Measurements from ENCODE around the gene KRT17. TPM values are rescaled to one million over a fixed set of nuclear protein-coding genes. Genes with fewer than 3 reads are reported as not detected.
A peak's percentile ranks its signal among the peaks of the same experiment; 100 is the strongest.
"Not testable (repeated sequence)": the region's sequence is repeated elsewhere in the genome, so short reads cannot be mapped to it uniquely, and the experiment has no call there.

KRT17 gene
- total RNA-seq, 2 experiments from 2014 or later: not detected

GRCh38 chr17:41627316-41628072 lies 3.1 kb upstream of the KRT17 start:
- TF ChIP-seq CTCF (IDR thresholded peaks at IDR 0.05): no peak
- Mint-ChIP-seq H3K27me3 (peaks cover 5% of the 10 kb centered on the region), H3K27ac (no peak overlapping the region), H3K4me1 (ENCODE audit: low read depth) (no peaks in the 10 kb centered on the region), H3K4me3 (no peak overlapping the region), H3K9me3 (no peaks in the 10 kb centered on the region), H3K36me3 (ENCODE audit: low read depth) (no peaks in the 10 kb centered on the region)
- H3K36me3 ChIP-seq (ENCODE audit: insufficient read depth, low read length): no peaks in the 10 kb centered on the region
- ATAC-seq (ENCODE audit: poor library complexity): no peak
- H3K27me3 ChIP-seq (ENCODE audit: control insufficient read depth in 1 of 2, insufficient read depth in 2 of 2, low read length in 2 of 2): no peaks in the 10 kb centered on the region
- CTCF ChIA-PET: no interaction called here
- intact Hi-C loops (cut with DNase I, micrococcal nuclease): no loop called here
- H3K9me3 ChIP-seq (ENCODE audit: control insufficient read depth in 1 of 2, insufficient read depth in 1 of 2, low read length in 2 of 2): no peaks in the 10 kb centered on the region
- H3K27ac ChIP-seq (ENCODE audit: low read depth in 1 of 2, low read length in 2 of 2): no peak overlapping the region
- H3K4me3 ChIP-seq (ENCODE audit: low read length): no peak overlapping the region
- no peak for DNase-seq
- POLR2A ChIA-PET: no interaction called here
- H3K4me1 ChIP-seq (ENCODE audit: insufficient read depth, low read length): no peaks in the 10 kb centered on the region

GRCh38 chr17:41626914-41627295 lies 2.5 kb upstream of the KRT17 start:
- H3K4me3 Mint-ChIP-seq; DNase-seq; H3K27me3 ChIP-seq (ENCODE audit: control insufficient read depth in 1 of 2, insufficient read depth in 2 of 2, low read length in 2 of 2); H3K27me3 Mint-ChIP-seq; H3K36me3 Mint-ChIP-seq (ENCODE audit: low read depth); intact Hi-C loops (cut with DNase I, micrococcal nuclease); CTCF ChIA-PET; H3K4me3 ChIP-seq (ENCODE audit: low read length); H3K9me3 Mint-ChIP-seq; H3K27ac ChIP-seq (ENCODE audit: low read depth in 1 of 2, low read length in 2 of 2); ATAC-seq (ENCODE audit: poor library complexity); H3K4me1 ChIP-seq (ENCODE audit: insufficient read depth, low read length); H3K4me1 Mint-ChIP-seq (ENCODE audit: low read depth); H3K36me3 ChIP-seq (ENCODE audit: insufficient read depth, low read length); H3K27ac Mint-ChIP-seq; POLR2A ChIA-PET; H3K9me3 ChIP-seq (ENCODE audit: control insufficient read depth in 1 of 2, insufficient read depth in 1 of 2, low read length in 2 of 2): not testable (repeated sequence)

GRCh38 chr17:41626028-41626913 lies 1.9 kb upstream of the KRT17 start:
- H3K4me3 ChIP-seq (ENCODE audit: low read length); H3K9me3 Mint-ChIP-seq; H3K9me3 ChIP-seq (ENCODE audit: control insufficient read depth in 1 of 2, insufficient read depth in 1 of 2, low read length in 2 of 2); H3K27ac ChIP-seq (ENCODE audit: low read depth in 1 of 2, low read length in 2 of 2); H3K4me3 Mint-ChIP-seq; H3K36me3 Mint-ChIP-seq (ENCODE audit: low read depth); H3K27me3 ChIP-seq (ENCODE audit: control insufficient read depth in 1 of 2, insufficient read depth in 2 of 2, low read length in 2 of 2); intact Hi-C loops (cut with DNase I, micrococcal nuclease); H3K4me1 Mint-ChIP-seq (ENCODE audit: low read depth); H3K27ac Mint-ChIP-seq; H3K36me3 ChIP-seq (ENCODE audit: insufficient read depth, low read length); CTCF ChIA-PET; ATAC-seq (ENCODE audit: poor library complexity); POLR2A ChIA-PET; H3K27me3 Mint-ChIP-seq; DNase-seq; H3K4me1 ChIP-seq (ENCODE audit: insufficient read depth, low read length): not testable (repeated sequence)

GRCh38 chr17:41625602-41626001 lies 1.2 kb upstream of the KRT17 start:
- no peak for TF ChIP-seq CTCF (IDR thresholded peaks at IDR 0.05)
- ChIA-PET CTCF (no interaction called here), POLR2A (no interaction called here)
- Mint-ChIP-seq H3K9me3 (no peaks in the 10 kb centered on the region), H3K27ac (no peak overlapping the region), H3K36me3 (ENCODE audit: low read depth) (no peaks in the 10 kb centered on the region), H3K4me1 (ENCODE audit: low read depth) (no peaks in the 10 kb centered on the region), H3K4me3 (no peak overlapping the region), H3K27me3 (peaks cover 5% of the 10 kb centered on the region)
- ATAC-seq (ENCODE audit: poor library complexity) (no peak), DNase-seq (peak in 1 of 14 experiments; percentile 25)
- Histone ChIP-seq H3K4me1 (ENCODE audit: insufficient read depth, low read length) (no peaks in the 10 kb centered on the region), H3K27me3 (ENCODE audit: control insufficient read depth in 1 of 2, insufficient read depth in 2 of 2, low read length in 2 of 2) (no peaks in the 10 kb centered on the region), H3K9me3 (ENCODE audit: control insufficient read depth in 1 of 2, insufficient read depth in 1 of 2, low read length in 2 of 2) (no peaks in the 10 kb centered on the region), H3K4me3 (ENCODE audit: low read length) (no peak overlapping the region), H3K27ac (ENCODE audit: low read depth in 1 of 2, low read length in 2 of 2) (no peak overlapping the region), H3K36me3 (ENCODE audit: insufficient read depth, low read length) (no peaks in the 10 kb centered on the region)
- intact Hi-C loops (cut with DNase I, micrococcal nuclease): no loop called here

GRCh38 chr17:41623184-41623861 lies 1.1 kb downstream of the KRT17 start:
- H3K27ac Mint-ChIP-seq; ATAC-seq (ENCODE audit: poor library complexity); POLR2A ChIA-PET; H3K36me3 ChIP-seq (ENCODE audit: insufficient read depth, low read length); H3K36me3 Mint-ChIP-seq (ENCODE audit: low read depth); H3K27me3 ChIP-seq (ENCODE audit: control insufficient read depth in 1 of 2, insufficient read depth in 2 of 2, low read length in 2 of 2); H3K9me3 Mint-ChIP-seq; H3K4me3 ChIP-seq (ENCODE audit: low read length); H3K27ac ChIP-seq (ENCODE audit: low read depth in 1 of 2, low read length in 2 of 2); H3K4me1 Mint-ChIP-seq (ENCODE audit: low read depth); H3K9me3 ChIP-seq (ENCODE audit: control insufficient read depth in 1 of 2, insufficient read depth in 1 of 2, low read length in 2 of 2); CTCF ChIA-PET; H3K4me1 ChIP-seq (ENCODE audit: insufficient read depth, low read length); H3K27me3 Mint-ChIP-seq; H3K4me3 Mint-ChIP-seq; intact Hi-C loops (cut with DNase I, micrococcal nuclease): not testable (repeated sequence)
- DNase-seq: peak in 1 of 14 experiments; percentile 26

Data from CD4-positive, alpha-beta T cell (primary cell).